ENCODE results near the gene COASY. TPM values are rescaled to one million over a fixed set of nuclear protein-coding genes. Genes with fewer than 3 reads are reported as not detected.
A peak's percentile ranks its signal among the peaks of the same experiment; 100 is the strongest.
"Not testable (repeated sequence)": the region's sequence is repeated elsewhere in the genome, so short reads cannot be mapped to it uniquely, and the experiment has no call there.

Gene COASY
- total RNA-seq, 1 donor from 2014 or later, result 51.7 TPM

- H3K36me3 Mint-ChIP-seq (ENCODE audit: unreplicated experiment), result peaks cover 10% of the 10 kb centered on the region
- H3K4me3 Mint-ChIP-seq (ENCODE audit: unreplicated experiment), result peak overlapping the region; percentile 85
- H3K27ac Mint-ChIP-seq (ENCODE audit: unreplicated experiment), result peak overlapping the region; percentile 78
- H3K27me3 Mint-ChIP-seq (ENCODE audit: unreplicated experiment), result no peaks in the 10 kb centered on the region
- peaks cover 39% of the 10 kb centered on the region for H3K4me1 Mint-ChIP-seq (ENCODE audit: unreplicated experiment)
- peak; percentile 91 for DNase-seq (ENCODE audit: extremely low spot score, unreplicated experiment)
- H3K9me3 Mint-ChIP-seq (ENCODE audit: unreplicated experiment), result no peaks in the 10 kb centered on the region
- TF ChIP-seq, protein P1, sequence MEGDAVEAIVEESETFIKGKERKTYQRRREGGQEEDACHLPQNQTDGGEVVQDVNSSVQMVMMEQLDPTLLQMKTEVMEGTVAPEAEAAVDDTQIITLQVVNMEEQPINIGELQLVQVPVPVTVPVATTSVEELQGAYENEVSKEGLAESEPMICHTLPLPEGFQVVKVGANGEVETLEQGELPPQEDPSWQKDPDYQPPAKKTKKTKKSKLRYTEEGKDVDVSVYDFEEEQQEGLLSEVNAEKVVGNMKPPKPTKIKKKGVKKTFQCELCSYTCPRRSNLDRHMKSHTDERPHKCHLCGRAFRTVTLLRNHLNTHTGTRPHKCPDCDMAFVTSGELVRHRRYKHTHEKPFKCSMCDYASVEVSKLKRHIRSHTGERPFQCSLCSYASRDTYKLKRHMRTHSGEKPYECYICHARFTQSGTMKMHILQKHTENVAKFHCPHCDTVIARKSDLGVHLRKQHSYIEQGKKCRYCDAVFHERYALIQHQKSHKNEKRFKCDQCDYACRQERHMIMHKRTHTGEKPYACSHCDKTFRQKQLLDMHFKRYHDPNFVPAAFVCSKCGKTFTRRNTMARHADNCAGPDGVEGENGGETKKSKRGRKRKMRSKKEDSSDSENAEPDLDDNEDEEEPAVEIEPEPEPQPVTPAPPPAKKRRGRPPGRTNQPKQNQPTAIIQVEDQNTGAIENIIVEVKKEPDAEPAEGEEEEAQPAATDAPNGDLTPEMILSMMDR (IDR thresholded peaks at IDR 0.05), result no peak
Observed at GRCh38 chr17:42536372-42537155, 25.4 kb upstream of the COASY start.

GRCh38 chr17:42537156-42537805 is 24.7 kb upstream of the COASY start:
- H3K27me3 Mint-ChIP-seq (ENCODE audit: unreplicated experiment), result no peaks in the 10 kb centered on the region
- peak overlapping the region; percentile 78 for H3K27ac Mint-ChIP-seq (ENCODE audit: unreplicated experiment)
- H3K4me3 Mint-ChIP-seq (ENCODE audit: unreplicated experiment), result peak overlapping the region; percentile 85
- H3K9me3 Mint-ChIP-seq (ENCODE audit: unreplicated experiment), result no peaks in the 10 kb centered on the region
- H3K36me3 Mint-ChIP-seq (ENCODE audit: unreplicated experiment), result peaks cover 10% of the 10 kb centered on the region
- TF ChIP-seq, protein P1 (IDR thresholded peaks at IDR 0.05), result no peak
- peaks cover 34% of the 10 kb centered on the region for H3K4me1 Mint-ChIP-seq (ENCODE audit: unreplicated experiment)
- no peak for DNase-seq (ENCODE audit: extremely low spot score, unreplicated experiment)

DNA sequence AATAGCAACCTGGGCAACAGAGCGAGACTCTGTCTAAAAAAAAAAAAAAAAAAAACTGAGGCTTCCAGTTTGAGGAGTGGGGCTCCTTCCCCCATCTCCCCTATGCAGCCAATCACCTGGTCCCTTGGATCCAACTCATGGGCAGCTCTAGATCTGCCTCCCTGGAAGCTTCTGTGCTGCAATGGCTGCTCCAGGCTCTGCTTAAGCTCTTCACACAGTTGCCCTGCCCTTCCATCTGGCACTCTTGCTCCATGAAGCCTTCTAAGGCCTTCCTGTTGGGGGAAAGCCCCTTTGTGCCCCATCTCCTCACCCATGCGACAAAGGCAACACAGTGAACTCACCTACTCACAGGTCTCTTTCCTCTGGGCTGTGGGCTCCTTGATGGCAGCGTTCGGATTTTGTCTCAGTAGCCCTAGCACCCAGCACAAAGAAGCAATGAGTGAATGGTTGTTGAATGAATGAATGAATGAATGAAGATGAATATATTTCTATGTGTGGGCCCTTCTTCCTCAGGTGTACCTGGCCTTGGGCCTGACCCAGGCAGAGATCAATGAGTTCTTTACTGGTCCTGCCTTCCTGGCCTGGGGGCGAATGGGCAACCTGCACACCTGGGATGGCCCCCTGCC is 24.0 kb upstream of the COASY start:
- Mint-ChIP-seq H3K4me1 (ENCODE audit: unreplicated experiment) (peaks cover 34% of the 10 kb centered on the region), H3K27me3 (ENCODE audit: unreplicated experiment) (no peaks in the 10 kb centered on the region), H3K27ac (ENCODE audit: unreplicated experiment) (peak overlapping the region; percentile 71), H3K4me3 (ENCODE audit: unreplicated experiment) (peak overlapping the region; percentile 85), H3K36me3 (ENCODE audit: unreplicated experiment) (peaks cover 12% of the 10 kb centered on the region), H3K9me3 (ENCODE audit: unreplicated experiment) (no peaks in the 10 kb centered on the region)
- no peak for DNase-seq (ENCODE audit: extremely low spot score, unreplicated experiment)
- TF ChIP-seq, protein P1 (IDR thresholded peaks at IDR 0.05), result no peak

- Mint-ChIP-seq H3K4me1 (ENCODE audit: unreplicated experiment) (peaks cover 32% of the 10 kb centered on the region), H3K36me3 (ENCODE audit: unreplicated experiment) (peaks cover 15% of the 10 kb centered on the region), H3K27me3 (ENCODE audit: unreplicated experiment) (no peaks in the 10 kb centered on the region), H3K4me3 (ENCODE audit: unreplicated experiment) (peak overlapping the region; percentile 85), H3K9me3 (ENCODE audit: unreplicated experiment) (no peaks in the 10 kb centered on the region), H3K27ac (ENCODE audit: unreplicated experiment) (peak overlapping the region; percentile 71)
- DNase-seq (ENCODE audit: extremely low spot score, unreplicated experiment), result no peak
- TF ChIP-seq, protein P1 (IDR thresholded peaks at IDR 0.05), result no peak
Observed at GRCh38 chr17:42538482-42538881, 23.5 kb upstream of the COASY start.

- Mint-ChIP-seq H3K4me1 (ENCODE audit: unreplicated experiment) (peaks cover 23% of the 10 kb centered on the region), H3K36me3 (ENCODE audit: unreplicated experiment) (peaks cover 16% of the 10 kb centered on the region)
- H3K4me3 Mint-ChIP-seq (ENCODE audit: unreplicated experiment); H3K27ac Mint-ChIP-seq (ENCODE audit: unreplicated experiment); H3K9me3 Mint-ChIP-seq (ENCODE audit: unreplicated experiment); DNase-seq (ENCODE audit: extremely low spot score, unreplicated experiment); H3K27me3 Mint-ChIP-seq (ENCODE audit: unreplicated experiment): not testable (repeated sequence)
Observed at GRCh38 chr17:42540558-42540957, 21.4 kb upstream of the COASY start.

All from osteocyte (in vitro differentiated cells).